Caco-2 (cell line): ENCODE measurements around the gene SERPINB6. TPM values are rescaled to one million over a fixed set of nuclear protein-coding genes. Genes with fewer than 3 reads are reported as not detected.

Source experiments
- BruUV-seq: library from RNA; stranded (reverse); fragments of 400-500 nt; replicated peaks from 2 replicates; lab custom pipeline; 2021; lab: Mats Ljungman, UMichigan
- CTCF ChIA-PET: fragments of 300-600 bp; sonication (Branson Sonifier 250); formaldehyde crosslinking; loops from one replicate; lab custom pipeline; 2022; ENCODE audit warnings: antibody characterized with exemption; lab: Charles Lee
- POLR2A ChIA-PET: fragments of 300-600 bp; sonication (Branson Sonifier 250); formaldehyde crosslinking; loops from one replicate; lab custom pipeline; 2022; ENCODE audit warnings: antibody characterized with exemption; lab: Charles Lee
- DNase-seq, 2 experiments: peaks; one replicate each; pipeline versions ENCODE4 v3.0.0 to v3.0.0-alpha.2; 2020 to 2022
- H3K27me3 ChIP-seq: replicated peaks from 2 replicates; pipeline ENCODE4 v1.6.0; 2011; ENCODE audit warnings: low read length; ENCODE audit not compliant: control insufficient read depth, insufficient read depth
- H3K36me3 ChIP-seq: 2 replicates; pipeline ENCODE4 v1.5.1; 2011; ENCODE audit warnings: low read length; ENCODE audit not compliant: control insufficient read depth, insufficient read depth
- H3K4me1 ChIP-seq: fragments of 250-450 bp; sonication (Bioruptor Pico); 2 replicates; pipeline ENCODE4 v1.5.1; 2020; ENCODE audit warnings: mild to moderate bottlenecking
- H3K4me3 ChIP-seq: 2 replicates; pipeline ENCODE4 v1.5.1; 2011; ENCODE audit warnings: low read depth, mild to moderate bottlenecking, control low read depth, low read length
- H3K9me3 ChIP-seq: fragments of 250-450 bp; sonication (Bioruptor Pico); 2 replicates; pipeline ENCODE4 v1.5.1; 2020; ENCODE audit warnings: mild to moderate bottlenecking, moderate library complexity
- H3K27ac Mint-ChIP-seq: one replicate; pipeline ENCODE4 v1.8.0; 2022; ENCODE audit warnings: mixed read lengths; ENCODE audit not compliant: unreplicated experiment
- H3K27me3 Mint-ChIP-seq: one replicate; pipeline ENCODE4 v1.8.0; 2022; ENCODE audit warnings: mixed read lengths; ENCODE audit not compliant: insufficient read depth, unreplicated experiment
- H3K36me3 Mint-ChIP-seq: one replicate; pipeline ENCODE4 v1.8.0; 2022; ENCODE audit warnings: mild to moderate bottlenecking, mixed read lengths; ENCODE audit not compliant: insufficient read depth, unreplicated experiment
- H3K4me1 Mint-ChIP-seq: one replicate; pipeline ENCODE4 v1.8.0; 2022; ENCODE audit warnings: low read depth, mixed read lengths; ENCODE audit not compliant: unreplicated experiment
- H3K4me3 Mint-ChIP-seq: one replicate; pipeline ENCODE4 v1.8.0; 2022; ENCODE audit warnings: mild to moderate bottlenecking, moderate library complexity, mixed read lengths; ENCODE audit not compliant: unreplicated experiment
- H3K9me3 Mint-ChIP-seq: one replicate; pipeline ENCODE4 v1.8.0; 2022; ENCODE audit warnings: mixed read lengths; ENCODE audit not compliant: unreplicated experiment
- CTCF ChIP-seq, 2 experiments: fragments of 200-600 bp in 1 of 2; IDR thresholded peaks; 1 replicate in 1 of 2; 2 replicates in 1 of 2; pipeline versions ENCODE4 v1.5.1 to v1.8.0; 2011 to 2022; ENCODE audit warnings: antibody characterized with exemption in 1 of 2, control low read depth in 1 of 2, inconsistent platforms in 1 of 2, low read depth in 1 of 2, low read length in 1 of 2, mild to moderate bottlenecking in 1 of 2, moderate library complexity in 1 of 2; ENCODE audit not compliant: insufficient read depth in 1 of 2, severe bottlenecking in 1 of 2, unreplicated experiment in 1 of 2
- intact Hi-C: fragments of 100-400 bp; cut with micrococcal nuclease; formaldehyde crosslinking; loops from one replicate; pipeline ENCODE4 v1.10.0; 2022; ENCODE audit not compliant: unreplicated experiment
- total RNA-seq: library from RNA; stranded (reverse); gene quantifications from 2 replicates; pipeline ENCODE4 v1.2.3, GENCODE V29; 2022

SERPINB6 gene
- total RNA-seq, 1 experiment from 2014 or later = 60.0 TPM

- Mint-ChIP-seq H3K4me3 (no peak overlapping the region), H3K27me3 (no peaks in the 10 kb centered on the region), H3K9me3 (peaks cover 9% of the 10 kb centered on the region), H3K27ac (no peak overlapping the region), H3K36me3 (peaks cover 8% of the 10 kb centered on the region), H3K4me1 (peaks cover 32% of the 10 kb centered on the region)
- TF ChIP-seq CTCF (IDR thresholded peaks at IDR 0.05; ENCODE audit: insufficient read depth in 1 of 2, low read depth in 1 of 2, low read length in 1 of 2, severe bottlenecking in 1 of 2, unreplicated experiment in 1 of 2) = peak in 1 of 2 experiments; percentile 23
- Histone ChIP-seq H3K4me3 (no peak overlapping the region), H3K27me3 (no peaks in the 10 kb centered on the region), H3K9me3 (no peaks in the 10 kb centered on the region), H3K36me3 (no peaks in the 10 kb centered on the region), H3K4me1 (peaks cover 16% of the 10 kb centered on the region)
- intact Hi-C loops = no loop called here
- ChIA-PET POLR2A (no interaction called here), CTCF (no interaction called here)
- DNase-seq = no peak
- BruUV-seq = no TSS peak
Measured at GRCh38 chr6:2917065-2917464, 54.3 kb downstream of the SERPINB6 start.

- no peaks in the 10 kb centered on the region for H3K27me3 ChIP-seq
- peaks cover 32% of the 10 kb centered on the region for H3K4me1 Mint-ChIP-seq
- no peaks in the 10 kb centered on the region for H3K27me3 Mint-ChIP-seq
- H3K36me3 Mint-ChIP-seq = peaks cover 8% of the 10 kb centered on the region
- H3K4me3 ChIP-seq = no peak overlapping the region
- H3K9me3 Mint-ChIP-seq = peaks cover 9% of the 10 kb centered on the region
- no peak overlapping the region for H3K4me3 Mint-ChIP-seq
- DNase-seq = no peak
- no peaks in the 10 kb centered on the region for H3K9me3 ChIP-seq
- POLR2A ChIA-PET = no interaction called here
- no peaks in the 10 kb centered on the region for H3K36me3 ChIP-seq
- H3K27ac Mint-ChIP-seq = no peak overlapping the region
- BruUV-seq = no TSS peak
- CTCF ChIA-PET = no interaction called here
- no peak for TF ChIP-seq CTCF (IDR thresholded peaks at IDR 0.05; ENCODE audit: insufficient read depth in 1 of 2, low read depth in 1 of 2, low read length in 1 of 2, severe bottlenecking in 1 of 2, unreplicated experiment in 1 of 2)
- peaks cover 16% of the 10 kb centered on the region for H3K4me1 ChIP-seq
- intact Hi-C loops = no loop called here
Measured at GRCh38 chr6:2916158-2916925, 55.0 kb downstream of the SERPINB6 start.

- intact Hi-C loops = no loop called here
- no peak for TF ChIP-seq CTCF (IDR thresholded peaks at IDR 0.05; ENCODE audit: insufficient read depth in 1 of 2, low read depth in 1 of 2, low read length in 1 of 2, severe bottlenecking in 1 of 2, unreplicated experiment in 1 of 2)
- no peak overlapping the region for H3K4me3 Mint-ChIP-seq
- H3K9me3 Mint-ChIP-seq = peaks cover 9% of the 10 kb centered on the region
- H3K4me3 ChIP-seq = no peak overlapping the region
- H3K4me1 Mint-ChIP-seq = peaks cover 28% of the 10 kb centered on the region
- no peaks in the 10 kb centered on the region for H3K27me3 Mint-ChIP-seq
- H3K4me1 ChIP-seq = peaks cover 16% of the 10 kb centered on the region
- no peaks in the 10 kb centered on the region for H3K27me3 ChIP-seq
- BruUV-seq = no TSS peak
- ChIA-PET POLR2A (no interaction called here), CTCF (interaction anchor here (1.3 kb wide), 1 partner anchor 69 kb away, joined by 4 read pairs; no protein-coding TSS in a partner anchor)
- DNase-seq = no peak
- H3K9me3 ChIP-seq = no peaks in the 10 kb centered on the region
- peaks cover 8% of the 10 kb centered on the region for H3K36me3 Mint-ChIP-seq
- H3K27ac Mint-ChIP-seq = no peak overlapping the region
- H3K36me3 ChIP-seq = no peaks in the 10 kb centered on the region
Measured at GRCh38 chr6:2915150-2915549, 56.2 kb downstream of the SERPINB6 start.
